ENCODE data around the gene NEK11.

GRCh38 chr3:131231710-131232389 lies 205.2 kb downstream of the NEK11 start:
- no peak; the same call in 1 of the 2 replicates for TF ChIP-seq CTCF (IDR thresholded peaks at IDR 0.05)
- no peak for TF ChIP-seq REST (IDR thresholded peaks at IDR 0.05; ENCODE audit: insufficient read depth in 1 of 2, low read depth in 2 of 2, low read length in 1 of 2)
- no peak for TF ChIP-seq POLR2AphosphoS5 (IDR thresholded peaks at IDR 0.05; ENCODE audit: low read depth, low read length)

Measured in Panc1 (cell line).